ENCODE results near the gene TRRAP.
"Not testable (repeated sequence)": the region's sequence is repeated elsewhere in the genome, so short reads cannot be mapped to it uniquely, and the experiment has no call there.

Gene TRRAP

DNA sequence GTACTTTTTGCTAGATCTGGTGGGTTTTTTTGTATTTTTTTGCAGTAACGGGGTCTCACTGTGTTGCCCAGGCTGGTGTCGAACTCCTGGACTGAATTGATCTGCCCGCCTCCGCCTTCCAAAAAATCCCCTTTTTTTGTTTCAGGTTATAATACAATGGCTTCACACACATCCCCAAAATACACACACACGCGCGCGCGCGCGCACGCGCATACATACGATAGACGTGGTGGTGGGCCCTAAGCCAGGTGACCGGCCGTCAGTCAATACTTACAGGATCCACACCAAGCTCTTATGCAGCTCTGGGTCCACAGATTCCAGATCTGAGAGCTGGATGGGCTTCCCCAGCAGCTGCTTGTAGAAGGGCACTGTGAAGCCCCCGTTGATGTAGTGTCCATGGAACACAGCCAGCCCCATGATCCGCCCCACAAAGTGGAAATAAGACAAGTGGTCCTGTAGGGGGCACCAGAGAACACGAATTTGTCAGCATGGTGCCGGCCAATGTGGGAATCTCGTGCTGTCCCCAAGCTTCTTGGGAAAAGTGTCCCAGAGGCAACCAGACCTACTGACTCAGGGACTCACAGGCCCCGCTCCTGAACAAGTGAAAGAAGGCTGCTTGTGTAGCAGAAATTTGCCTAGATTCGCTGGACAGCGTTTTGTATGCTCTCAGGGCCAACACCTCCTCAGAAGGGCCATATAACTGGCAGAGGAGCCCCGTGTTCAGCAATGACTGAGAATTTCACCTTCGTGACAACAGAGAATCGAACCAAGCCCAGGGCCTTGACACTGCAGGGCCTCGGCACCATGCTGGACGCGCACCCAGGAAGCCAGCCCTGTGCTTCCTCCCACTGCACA is 162.0 kb downstream of the TRRAP start:
- no peak overlapping the region for H3K27ac ChIP-seq (ENCODE audit: insufficient read depth in 1 of 2, low read depth in 1 of 2, low read length in 2 of 2, poor library complexity in 1 of 2, severe bottlenecking in 2 of 2)

DNA sequence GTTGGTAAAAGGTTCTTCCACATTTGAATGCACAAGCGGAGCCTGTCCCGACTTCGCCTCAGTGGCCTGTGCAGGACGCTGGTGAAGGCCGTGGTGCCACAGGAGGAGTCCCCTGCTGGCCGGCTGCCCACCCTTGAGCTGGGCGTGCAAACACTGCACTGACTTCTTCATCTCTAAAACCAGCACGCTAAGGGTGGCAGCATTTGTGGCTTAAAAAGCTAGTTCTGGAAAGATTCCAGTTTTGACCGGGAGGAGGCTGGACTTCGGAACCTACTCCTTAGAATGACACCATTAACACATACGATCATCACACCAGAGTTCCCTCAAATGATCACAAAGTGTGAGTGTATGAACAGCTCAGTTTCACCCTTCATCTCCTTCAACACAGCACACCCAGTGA is 163.2 kb downstream of the TRRAP start:
- H3K4me3 ChIP-seq (ENCODE audit: control insufficient read depth in 1 of 7, extremely low read depth in 1 of 7, insufficient read depth in 4 of 7, low read depth in 2 of 7, low read length in 6 of 7) = no peak overlapping the region
- H3K27ac ChIP-seq (ENCODE audit: insufficient read depth in 1 of 2, low read depth in 1 of 2, low read length in 2 of 2, poor library complexity in 1 of 2, severe bottlenecking in 2 of 2) = no peak overlapping the region
- H3K9me3 ChIP-seq (ENCODE audit: control extremely low read depth in 1 of 5, control insufficient read depth in 4 of 5, insufficient read depth in 2 of 5, low read depth in 1 of 5, low read length in 4 of 5) = no peaks in the 10 kb centered on the region
- no peak for DNase-seq
- H3K27me3 ChIP-seq (replicated peaks in 2 of 5; ENCODE audit: control insufficient read depth in 4 of 5, insufficient read depth in 5 of 5, low read length in 4 of 5) = no peaks in the 10 kb centered on the region
- 100% methylated on average over 8 of the region's 11 CpGs for WGBS (ENCODE audit: insufficient coverage)
- ChIA-PET POLR2A (no interaction called here), CTCF (interaction anchor here (0.9 to 8.9 kb wide), 4 partner anchors 10 to 271 kb away, joined by 3 to 98 read pairs (median 3); no protein-coding TSS in a partner anchor)
- H3K4me1 ChIP-seq (ENCODE audit: control extremely low read depth in 1 of 4, control insufficient read depth in 4 of 4, insufficient read depth in 4 of 4, low read length in 3 of 4) = no peaks in the 10 kb centered on the region
- peaks cover 21 to 86% (median 57%) of the 10 kb centered on the region in 4 experiments for H3K36me3 ChIP-seq (ENCODE audit: control insufficient read depth in 4 of 4, insufficient read depth in 4 of 4, low read length in 3 of 4)

More for the DNA sequence above, 162.0 kb downstream of the TRRAP start:
- ChIA-PET POLR2A (no interaction called here), CTCF (interaction anchor here (0.9 to 8.9 kb wide), 8 partner anchors 10 to 283 kb away, joined by 3 to 98 read pairs (median 3); no protein-coding TSS in a partner anchor)
- H3K4me3 ChIP-seq (ENCODE audit: control insufficient read depth in 1 of 7, extremely low read depth in 1 of 7, insufficient read depth in 4 of 7, low read depth in 2 of 7, low read length in 6 of 7) = no peak overlapping the region
- peak; percentile 70 to 81 (median 75) for DNase-seq
- no peaks in the 10 kb centered on the region for H3K27me3 ChIP-seq (replicated peaks in 2 of 5; ENCODE audit: control insufficient read depth in 4 of 5, insufficient read depth in 5 of 5, low read length in 4 of 5)
- no peaks in the 10 kb centered on the region for H3K9me3 ChIP-seq (ENCODE audit: control extremely low read depth in 1 of 5, control insufficient read depth in 4 of 5, insufficient read depth in 2 of 5, low read depth in 1 of 5, low read length in 4 of 5)
- peaks cover 17 to 89% (median 63%) of the 10 kb centered on the region in 4 experiments for H3K36me3 ChIP-seq (ENCODE audit: control insufficient read depth in 4 of 4, insufficient read depth in 4 of 4, low read length in 3 of 4)
- WGBS (ENCODE audit: insufficient coverage) = 81% methylated on average over 21 of the region's 31 CpGs
- H3K4me1 ChIP-seq (ENCODE audit: control extremely low read depth in 1 of 4, control insufficient read depth in 4 of 4, insufficient read depth in 4 of 4, low read length in 3 of 4) = no peaks in the 10 kb centered on the region

DNA sequence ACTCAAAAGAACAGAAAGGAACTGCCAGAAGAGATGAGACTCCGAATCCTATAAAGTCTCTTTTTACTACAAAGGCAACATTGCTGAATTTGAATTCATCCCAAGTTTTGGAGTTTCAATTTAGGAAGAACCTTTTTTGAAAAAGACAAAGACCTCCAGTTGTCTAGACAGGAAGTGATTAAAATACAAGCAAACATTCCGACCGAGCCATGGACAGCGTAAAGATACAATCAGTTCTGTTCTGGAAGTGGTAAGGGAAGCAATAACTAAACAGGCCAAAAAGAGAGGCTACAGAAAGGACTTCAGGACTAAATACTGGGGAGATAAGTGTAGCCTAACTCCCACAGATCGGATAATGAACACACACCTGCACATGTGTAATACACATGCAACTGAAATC is 164.6 kb downstream of the TRRAP start:
- Histone ChIP-seq H3K27me3 (replicated peaks in 2 of 5; ENCODE audit: control insufficient read depth in 4 of 5, insufficient read depth in 5 of 5, low read length in 4 of 5) (no peaks in the 10 kb centered on the region), H3K4me1 (ENCODE audit: control extremely low read depth in 1 of 4, control insufficient read depth in 4 of 4, insufficient read depth in 4 of 4, low read length in 3 of 4) (no peaks in the 10 kb centered on the region), H3K27ac (ENCODE audit: insufficient read depth in 1 of 2, low read depth in 1 of 2, low read length in 2 of 2, poor library complexity in 1 of 2, severe bottlenecking in 2 of 2) (no peak overlapping the region), H3K36me3 (ENCODE audit: control insufficient read depth in 4 of 4, insufficient read depth in 4 of 4, low read length in 3 of 4) (peaks cover 28 to 84% (median 57%) of the 10 kb centered on the region in 4 experiments), H3K4me3 (ENCODE audit: control insufficient read depth in 1 of 7, extremely low read depth in 1 of 7, insufficient read depth in 4 of 7, low read depth in 2 of 7, low read length in 6 of 7) (no peak overlapping the region), H3K9me3 (ENCODE audit: control extremely low read depth in 1 of 5, control insufficient read depth in 4 of 5, insufficient read depth in 2 of 5, low read depth in 1 of 5, low read length in 4 of 5) (no peaks in the 10 kb centered on the region)
- DNase-seq = no peak
- ChIA-PET POLR2A (no interaction called here), CTCF (interaction anchor here (1.5 to 8.9 kb wide), 2 partner anchors 8 to 269 kb away, joined by 3 to 98 read pairs; no protein-coding TSS in a partner anchor)
- WGBS (ENCODE audit: insufficient coverage) = 75% methylated on average over 4 of the region's 5 CpGs

DNA sequence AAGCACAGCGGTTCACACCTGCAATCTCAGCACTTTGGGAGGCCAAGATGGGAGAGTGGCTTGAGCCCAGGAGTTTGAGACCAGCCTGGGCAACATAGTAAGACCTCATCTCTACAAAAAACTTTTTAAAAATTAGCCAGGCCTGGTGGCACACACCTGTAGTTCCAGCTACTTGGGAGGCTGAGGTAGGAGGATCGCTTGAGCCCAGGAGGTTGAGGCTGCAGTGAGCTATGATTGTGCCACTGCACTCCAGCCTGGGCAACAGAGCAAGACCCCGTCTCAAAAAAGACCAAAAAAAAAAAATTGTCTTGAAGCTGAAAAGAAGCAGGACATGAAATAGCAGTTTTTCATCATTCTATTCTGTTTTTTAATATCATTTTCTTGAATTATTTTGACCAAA is 166.5 kb downstream of the TRRAP start:
- POLR2A ChIA-PET = not testable (repeated sequence)

DNA sequence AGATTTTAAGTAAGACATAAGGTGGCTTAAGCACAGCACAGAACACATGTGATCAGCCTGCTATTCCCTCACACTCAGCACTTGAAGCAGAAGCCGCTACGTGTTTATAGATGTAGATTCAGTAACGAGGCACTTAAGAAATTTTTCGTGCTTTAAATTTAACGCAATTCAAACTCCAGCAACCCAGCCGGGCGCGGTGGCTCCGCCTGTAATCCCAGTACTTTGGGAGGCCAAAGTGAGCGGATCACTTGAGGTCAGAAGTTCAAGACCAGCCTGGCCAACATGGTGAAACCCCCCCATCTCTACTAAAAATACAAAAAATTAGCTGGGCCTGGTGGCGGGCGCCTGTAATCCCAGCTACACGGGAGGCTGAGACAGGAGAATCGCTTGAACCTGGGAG is 167.9 kb downstream of the TRRAP start:
- H3K27me3 ChIP-seq (replicated peaks in 2 of 5; ENCODE audit: control insufficient read depth in 4 of 5, insufficient read depth in 5 of 5, low read length in 4 of 5); H3K27ac ChIP-seq (ENCODE audit: insufficient read depth in 1 of 2, low read depth in 1 of 2, low read length in 2 of 2, poor library complexity in 1 of 2, severe bottlenecking in 2 of 2); H3K9me3 ChIP-seq (ENCODE audit: control extremely low read depth in 1 of 5, control insufficient read depth in 4 of 5, insufficient read depth in 2 of 5, low read depth in 1 of 5, low read length in 4 of 5); DNase-seq; H3K4me1 ChIP-seq (ENCODE audit: control extremely low read depth in 1 of 4, control insufficient read depth in 4 of 4, insufficient read depth in 4 of 4, low read length in 3 of 4); POLR2A ChIA-PET; H3K4me3 ChIP-seq (ENCODE audit: control insufficient read depth in 1 of 7, extremely low read depth in 1 of 7, insufficient read depth in 4 of 7, low read depth in 2 of 7, low read length in 6 of 7): not testable (repeated sequence)
- 90% methylated on average over 8 of the region's 14 CpGs for WGBS (ENCODE audit: insufficient coverage)
- H3K36me3 ChIP-seq (ENCODE audit: control insufficient read depth in 4 of 4, insufficient read depth in 4 of 4, low read length in 3 of 4) = peaks cover 23 to 81% (median 52%) of the 10 kb centered on the region in 4 experiments
- CTCF ChIA-PET = interaction anchor here (1.1 kb wide), 2 partner anchors 9 to 30 kb away, joined by 3 read pairs; no protein-coding TSS in a partner anchor

More for the DNA sequence above, 166.5 kb downstream of the TRRAP start:
- H3K36me3 ChIP-seq (ENCODE audit: control insufficient read depth in 4 of 4, insufficient read depth in 4 of 4, low read length in 3 of 4) = peaks cover 20 to 82% (median 55%) of the 10 kb centered on the region in 4 experiments
- CTCF ChIA-PET = interaction anchor here (0.9 kb wide), 1 partner anchor 270 kb away, joined by 3 read pairs; no protein-coding TSS in a partner anchor
- DNase-seq; H3K27me3 ChIP-seq (replicated peaks in 2 of 5; ENCODE audit: control insufficient read depth in 4 of 5, insufficient read depth in 5 of 5, low read length in 4 of 5); H3K9me3 ChIP-seq (ENCODE audit: control extremely low read depth in 1 of 5, control insufficient read depth in 4 of 5, insufficient read depth in 2 of 5, low read depth in 1 of 5, low read length in 4 of 5); H3K4me3 ChIP-seq (ENCODE audit: control insufficient read depth in 1 of 7, extremely low read depth in 1 of 7, insufficient read depth in 4 of 7, low read depth in 2 of 7, low read length in 6 of 7); H3K4me1 ChIP-seq (ENCODE audit: control extremely low read depth in 1 of 4, control insufficient read depth in 4 of 4, insufficient read depth in 4 of 4, low read length in 3 of 4); H3K27ac ChIP-seq (ENCODE audit: insufficient read depth in 1 of 2, low read depth in 1 of 2, low read length in 2 of 2, poor library complexity in 1 of 2, severe bottlenecking in 2 of 2): not testable (repeated sequence)
- 95% methylated on average over 2 of the region's 3 CpGs for WGBS (ENCODE audit: insufficient coverage)

DNA sequence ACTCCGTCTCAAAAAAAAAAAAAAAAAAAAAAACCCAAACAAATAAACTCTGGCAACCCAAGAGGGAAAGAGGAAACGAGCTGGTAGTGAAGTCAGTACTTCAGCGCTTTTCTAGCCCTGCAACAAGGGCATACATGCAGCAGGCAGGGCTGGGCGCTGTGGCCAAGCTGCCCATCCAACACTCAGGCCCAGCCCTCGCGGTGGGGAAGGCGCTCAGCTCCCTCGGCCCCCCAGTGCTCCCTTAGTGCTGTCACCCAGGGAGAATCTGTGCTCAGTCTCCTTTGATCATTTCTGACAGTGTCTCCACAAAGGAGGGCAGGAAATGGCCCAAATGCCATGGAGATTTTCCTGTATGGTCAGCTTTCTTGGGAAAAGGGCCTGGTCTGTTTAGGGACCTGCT is 168.4 kb downstream of the TRRAP start:
- WGBS (ENCODE audit: insufficient coverage) = 100% methylated on average over 7 of the region's 8 CpGs
- no peak for DNase-seq
- ChIA-PET CTCF (interaction anchor here (1.1 kb wide), 2 partner anchors 10 to 31 kb away, joined by 3 read pairs; no protein-coding TSS in a partner anchor), POLR2A (no interaction called here)
- Histone ChIP-seq H3K9me3 (ENCODE audit: control extremely low read depth in 1 of 5, control insufficient read depth in 4 of 5, insufficient read depth in 2 of 5, low read depth in 1 of 5, low read length in 4 of 5) (no peaks in the 10 kb centered on the region), H3K4me1 (ENCODE audit: control extremely low read depth in 1 of 4, control insufficient read depth in 4 of 4, insufficient read depth in 4 of 4, low read length in 3 of 4) (no peaks in the 10 kb centered on the region), H3K4me3 (ENCODE audit: control insufficient read depth in 1 of 7, extremely low read depth in 1 of 7, insufficient read depth in 4 of 7, low read depth in 2 of 7, low read length in 6 of 7) (no peak overlapping the region), H3K36me3 (ENCODE audit: control insufficient read depth in 4 of 4, insufficient read depth in 4 of 4, low read length in 3 of 4) (peaks cover 23 to 81% (median 54%) of the 10 kb centered on the region in 4 experiments), H3K27me3 (replicated peaks in 2 of 5; ENCODE audit: control insufficient read depth in 4 of 5, insufficient read depth in 5 of 5, low read length in 4 of 5) (no peaks in the 10 kb centered on the region), H3K27ac (ENCODE audit: insufficient read depth in 1 of 2, low read depth in 1 of 2, low read length in 2 of 2, poor library complexity in 1 of 2, severe bottlenecking in 2 of 2) (no peak overlapping the region)

DNA sequence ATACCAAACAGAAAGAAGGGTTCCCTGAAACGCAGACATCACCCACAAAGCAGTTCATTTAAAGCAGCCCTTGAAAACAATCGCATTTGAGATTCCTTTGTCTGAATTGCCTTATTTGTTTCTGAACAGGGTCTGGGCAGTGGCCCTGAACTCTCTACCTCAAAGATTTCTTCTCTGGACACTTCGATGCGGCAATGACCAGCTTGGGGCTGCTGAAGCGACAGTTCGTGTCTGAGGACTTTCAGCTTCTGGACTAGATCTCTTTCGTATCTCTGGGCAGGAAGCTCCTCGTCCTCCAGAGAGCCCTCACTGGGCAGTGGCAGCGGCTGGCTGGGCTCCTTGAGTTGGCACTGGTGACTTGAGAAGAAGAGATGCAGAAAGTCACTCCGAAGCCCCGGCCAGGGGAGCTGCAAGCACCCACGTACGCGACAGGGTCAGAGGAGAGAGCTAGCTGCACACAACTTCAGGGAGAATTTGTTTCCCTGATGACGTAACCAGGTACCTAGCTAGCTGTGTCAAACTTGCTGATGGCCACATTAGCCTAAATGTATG is 169.3 kb downstream of the TRRAP start:
- POLR2A ChIA-PET = no interaction called here
- Histone ChIP-seq H3K27ac (ENCODE audit: insufficient read depth in 1 of 2, low read depth in 1 of 2, low read length in 2 of 2, poor library complexity in 1 of 2, severe bottlenecking in 2 of 2) (no peak overlapping the region), H3K4me3 (ENCODE audit: control insufficient read depth in 1 of 7, extremely low read depth in 1 of 7, insufficient read depth in 4 of 7, low read depth in 2 of 7, low read length in 6 of 7) (no peak overlapping the region), H3K27me3 (replicated peaks in 2 of 5; ENCODE audit: control insufficient read depth in 4 of 5, insufficient read depth in 5 of 5, low read length in 4 of 5) (no peaks in the 10 kb centered on the region), H3K36me3 (ENCODE audit: control insufficient read depth in 4 of 4, insufficient read depth in 4 of 4, low read length in 3 of 4) (peaks cover 26 to 82% (median 55%) of the 10 kb centered on the region in 4 experiments), H3K9me3 (ENCODE audit: control extremely low read depth in 1 of 5, control insufficient read depth in 4 of 5, insufficient read depth in 2 of 5, low read depth in 1 of 5, low read length in 4 of 5) (no peaks in the 10 kb centered on the region), H3K4me1 (ENCODE audit: control extremely low read depth in 1 of 4, control insufficient read depth in 4 of 4, insufficient read depth in 4 of 4, low read length in 3 of 4) (no peaks in the 10 kb centered on the region)
- CTCF ChIA-PET = interaction anchor here (1.1 kb wide), 3 partner anchors 10 to 273 kb away, joined by 3 read pairs; no protein-coding TSS in a partner anchor
- WGBS (ENCODE audit: insufficient coverage) = 93% methylated on average over 9 of the region's 15 CpGs
- no peak for DNase-seq
